HG03039 (cell line): ENCODE data around the gene MTCL1.
"Not testable (repeated sequence)": the region's sequence is repeated elsewhere in the genome, so short reads cannot be mapped to it uniquely, and the experiment has no call there.

Source experiments
- ATAC-seq: cut with Tn5 transposase; IDR thresholded peaks from one replicate; pipeline ENCODE4 v1.9.1; 2021; ENCODE audit warnings: mild to moderate bottlenecking, moderate library complexity; ENCODE audit not compliant: unreplicated experiment

Gene MTCL1

DNA sequence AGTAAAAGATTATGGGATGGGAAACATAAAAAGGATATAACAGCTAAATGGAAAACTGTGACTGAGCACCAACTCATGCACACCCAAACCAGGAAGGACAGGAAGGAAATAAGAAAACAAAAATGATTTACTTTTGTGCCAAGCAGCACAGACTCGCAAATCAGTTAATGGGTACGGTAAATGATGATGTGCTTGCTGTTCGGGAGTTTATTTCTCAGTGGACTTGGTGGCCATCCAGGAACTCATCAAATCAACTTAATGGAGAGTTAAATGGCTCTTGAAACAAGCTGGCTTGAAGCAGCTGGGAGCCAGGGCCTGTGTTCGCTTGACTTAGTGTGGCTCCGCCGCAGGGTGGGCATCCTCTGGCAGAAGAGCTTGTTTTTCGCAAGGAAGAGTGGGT, 36.2 kb downstream of the MTCL1 start:
- no peak for ATAC-seq

DNA sequence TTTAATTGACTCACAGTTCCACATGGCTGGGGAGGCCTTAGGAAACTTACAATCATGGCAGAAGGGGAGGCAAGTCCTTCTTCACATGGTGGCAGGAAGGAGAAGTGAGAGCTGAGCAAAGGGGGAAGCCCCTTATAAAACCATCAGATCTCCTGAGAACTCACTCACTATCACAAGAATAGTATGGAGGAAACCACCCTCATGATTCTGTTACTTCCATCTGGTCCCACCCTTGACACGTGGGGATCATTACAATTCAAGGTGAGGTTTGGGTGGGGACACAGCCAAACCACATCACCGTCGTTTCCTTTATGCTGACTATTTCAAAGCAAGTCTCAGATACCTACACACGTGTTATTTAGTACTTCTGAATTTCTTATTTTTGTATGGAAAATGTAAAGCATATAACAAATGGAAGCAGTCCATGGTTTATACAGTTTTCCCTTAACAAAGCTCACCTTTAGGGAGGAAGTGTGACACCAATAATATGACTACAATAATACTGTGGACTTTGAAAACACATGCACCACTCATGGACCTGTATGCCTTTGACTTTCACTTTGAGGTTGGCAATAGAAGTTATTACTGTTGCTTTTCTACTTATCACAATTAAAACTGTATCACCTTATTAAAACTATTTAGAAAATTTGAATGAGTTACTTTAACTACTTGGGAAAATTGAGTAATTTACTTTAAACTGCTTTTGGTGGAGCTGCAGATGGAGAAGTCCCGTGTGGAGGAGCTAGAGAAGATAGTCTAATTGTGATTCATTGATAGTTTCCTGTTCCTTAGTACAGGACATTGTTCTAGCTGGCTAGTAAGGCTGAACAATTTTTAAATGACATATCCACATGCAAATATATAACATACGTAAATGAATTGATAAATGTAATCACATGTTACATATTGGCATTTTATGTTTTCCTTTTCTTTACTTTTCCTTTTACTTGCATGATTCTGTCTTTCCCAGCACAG, 37.3 kb downstream of the MTCL1 start:
- ATAC-seq = no peak

GRCh38 chr18:8744038-8744437, 38.7 kb downstream of the MTCL1 start:
- no peak for ATAC-seq

DNA sequence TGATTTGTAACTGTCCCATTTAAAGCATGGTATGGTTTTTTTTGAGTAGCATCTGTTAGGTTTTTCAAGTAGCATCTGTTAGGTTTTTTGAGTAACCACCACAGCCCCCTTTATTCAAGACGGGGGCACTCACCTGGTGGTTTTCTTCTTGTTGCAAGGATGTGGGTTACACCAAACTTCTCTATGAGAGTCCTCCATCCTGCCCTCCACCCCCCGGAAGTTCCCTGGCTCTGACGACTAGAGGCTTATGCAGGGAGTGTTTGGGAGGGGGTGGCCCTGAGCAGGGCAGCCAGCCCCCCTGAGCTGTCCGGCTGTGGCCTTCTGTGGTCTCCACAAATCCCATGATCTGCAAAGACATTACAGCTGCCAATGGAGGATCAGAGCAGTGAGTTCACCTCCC, 39.3 kb downstream of the MTCL1 start:
- no peak for ATAC-seq

DNA sequence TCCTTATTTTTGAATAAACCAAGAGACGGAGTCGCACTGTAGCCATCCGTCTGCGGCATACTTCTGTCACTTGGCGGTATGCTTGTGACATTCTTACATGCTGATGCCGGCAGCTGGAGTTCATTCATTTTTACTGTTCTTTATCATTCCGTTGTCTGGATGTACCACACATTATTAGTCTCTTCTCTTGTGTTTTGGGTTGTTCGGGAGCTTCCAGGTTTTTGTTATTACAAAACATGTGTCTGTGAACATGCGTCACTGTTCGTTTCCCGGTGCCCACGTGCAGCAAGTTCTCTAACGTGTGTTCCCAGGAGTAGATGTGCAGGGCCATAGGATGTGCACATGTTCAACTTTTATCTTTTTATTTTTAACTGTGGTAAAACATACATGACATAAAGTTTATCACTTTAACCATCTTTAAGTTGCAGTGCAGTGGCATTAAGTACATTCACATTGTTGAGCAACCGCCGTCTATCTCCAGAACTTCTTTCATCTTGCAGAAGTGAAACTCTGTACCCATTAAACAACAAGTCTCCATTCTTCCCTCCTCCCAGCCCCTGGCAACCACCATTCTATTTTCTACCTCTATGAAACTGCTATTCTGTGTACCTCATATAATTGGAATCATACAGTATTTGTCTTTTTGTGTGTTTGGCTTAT, 40.1 kb downstream of the MTCL1 start:
- no peak for ATAC-seq

DNA sequence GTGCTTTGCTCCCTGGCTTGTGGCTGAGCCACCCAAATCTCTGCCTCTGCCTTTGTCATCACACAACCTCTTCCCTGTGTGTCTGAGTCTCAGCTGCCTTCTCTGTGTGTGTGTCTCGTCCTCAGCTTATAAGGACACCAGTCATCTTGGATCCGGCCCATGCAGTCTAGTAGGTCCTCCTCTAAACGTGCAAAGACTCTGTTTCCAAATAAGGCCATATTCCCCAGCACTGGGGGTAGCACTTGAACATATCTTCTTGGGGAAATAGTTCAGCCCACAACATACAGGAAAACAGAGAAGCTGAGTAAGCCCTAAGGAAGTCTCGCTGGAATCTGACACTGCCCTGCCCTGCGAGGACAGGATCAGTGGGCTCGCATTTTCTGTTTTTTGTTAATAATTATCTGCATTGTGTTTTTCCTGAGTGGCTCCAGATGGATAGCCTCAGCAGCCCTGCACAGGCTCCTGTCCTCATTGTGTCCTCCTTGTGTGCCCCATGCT, 42.1 kb downstream of the MTCL1 start:
- ATAC-seq = no peak

DNA sequence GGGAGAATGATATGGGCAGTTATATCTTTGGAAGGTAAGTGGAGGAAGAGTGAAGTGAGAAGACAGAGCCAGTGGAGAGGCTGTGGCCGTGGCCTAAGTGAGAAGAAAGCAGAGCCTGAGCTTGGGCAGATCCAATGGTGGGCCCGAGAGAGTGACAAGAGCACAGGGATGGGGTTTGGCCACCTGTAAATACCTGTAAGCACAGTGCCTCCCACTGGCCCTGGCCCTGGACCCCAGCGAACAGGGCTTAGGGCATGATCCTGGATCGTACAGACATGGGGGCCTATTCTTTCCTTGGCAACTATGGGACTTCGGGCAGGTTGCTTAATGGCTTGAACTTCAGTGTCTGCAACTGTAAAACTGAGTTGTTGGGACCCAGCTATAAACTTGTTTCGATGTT, 44.1 kb downstream of the MTCL1 start:
- ATAC-seq = no peak

DNA sequence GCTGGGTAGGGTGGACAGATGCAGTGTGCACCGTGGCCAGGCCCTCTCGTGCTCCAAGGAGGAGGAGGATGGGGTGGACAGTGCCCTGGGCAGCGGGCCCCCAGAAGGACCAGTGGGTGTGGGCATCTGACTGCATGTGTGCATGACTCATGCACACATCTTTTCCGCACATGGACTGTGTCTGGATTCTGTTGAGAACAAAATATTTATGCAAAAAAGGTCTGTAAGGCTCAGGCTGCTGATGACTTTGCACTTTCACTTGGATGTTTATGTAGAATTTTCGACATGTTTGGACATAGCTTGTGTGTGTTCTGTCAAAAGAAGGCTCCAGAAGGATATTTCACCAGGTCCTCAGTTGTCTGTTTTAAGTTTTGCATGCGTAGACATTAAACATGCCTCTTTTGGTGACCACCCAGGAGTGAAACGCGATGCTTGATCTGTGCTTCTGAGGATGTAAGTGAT, 45.6 kb downstream of the MTCL1 start:
- ATAC-seq = no peak

DNA sequence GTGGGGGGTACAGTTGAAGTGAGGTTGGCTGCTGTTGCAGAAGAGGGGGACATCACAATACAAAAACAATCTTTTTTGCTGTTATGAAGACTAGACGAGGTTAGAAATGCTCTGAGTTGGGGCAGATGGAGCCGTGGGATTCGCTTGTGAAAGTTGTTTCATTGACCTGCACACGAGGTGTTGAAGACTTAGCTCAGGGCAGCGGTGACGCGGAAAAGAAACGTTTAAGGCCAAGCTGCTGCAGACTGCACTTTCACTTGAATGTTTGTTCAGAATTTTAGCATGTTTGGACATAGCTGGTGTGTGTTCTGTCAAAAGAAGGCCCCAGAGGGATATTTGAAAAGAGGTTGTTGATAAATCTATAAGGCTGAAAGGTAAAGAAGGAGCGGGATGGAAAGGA, 46.3 kb downstream of the MTCL1 start:
- ATAC-seq = no peak

GRCh38 chr18:8752329-8752728, 47.0 kb downstream of the MTCL1 start:
- no peak for ATAC-seq

- no peak for ATAC-seq
These were observed 49.9 kb downstream of the MTCL1 start for GRCh38 chr18:8754995-8755960.

- ATAC-seq = no peak
These were observed 51.2 kb downstream of the MTCL1 start for GRCh38 chr18:8756571-8756970.

- no peak for ATAC-seq
These were observed 52.1 kb downstream of the MTCL1 start for GRCh38 chr18:8757396-8757997.

GRCh38 chr18:8758466-8758865, 53.1 kb downstream of the MTCL1 start:
- no peak for ATAC-seq

DNA sequence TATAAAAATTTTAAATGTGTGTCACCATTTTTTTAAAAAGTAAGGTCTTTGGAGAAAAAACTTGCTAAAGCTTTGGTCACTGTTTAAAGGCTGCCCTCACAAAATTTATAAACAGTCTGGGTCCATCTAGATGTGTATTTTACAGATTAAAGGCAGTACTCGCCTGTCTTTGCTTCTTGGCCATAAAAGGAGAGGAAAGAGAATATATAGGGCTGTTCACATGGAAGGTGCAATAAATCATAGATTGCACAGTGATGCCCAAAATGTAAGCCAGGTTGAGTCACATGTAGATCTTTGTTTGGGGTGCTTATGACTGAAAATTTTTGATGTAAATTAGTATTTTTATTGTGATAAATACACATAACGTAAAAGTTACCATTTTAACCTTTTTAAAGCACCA, 55.6 kb downstream of the MTCL1 start:
- ATAC-seq = no peak

DNA sequence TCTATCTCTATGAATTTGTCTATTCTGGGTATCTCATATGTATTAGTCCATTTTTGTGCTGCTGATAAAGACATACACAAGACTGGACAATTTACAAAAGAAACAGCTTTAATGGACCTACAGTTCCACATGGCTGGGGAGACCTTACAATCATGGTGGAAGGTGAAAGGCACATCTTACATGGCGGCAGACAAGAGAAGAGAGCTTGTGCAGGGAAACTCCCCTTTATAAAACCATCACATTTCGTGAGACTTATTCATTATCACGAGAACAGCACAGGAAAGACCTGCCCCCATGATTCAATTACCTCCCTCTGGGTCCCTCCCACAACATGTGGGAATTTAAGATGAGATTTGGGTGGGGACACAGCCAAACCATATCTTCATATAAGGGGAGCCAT, 56.2 kb downstream of the MTCL1 start:
- ATAC-seq = not testable (repeated sequence)

- no peak for ATAC-seq
These were observed 57.6 kb downstream of the MTCL1 start for GRCh38 chr18:8762968-8763367.

- ATAC-seq = no peak
These were observed 58.3 kb downstream of the MTCL1 start for GRCh38 chr18:8763611-8764010.

GRCh38 chr18:8765783-8766463, 60.6 kb downstream of the MTCL1 start:
- ATAC-seq = no peak
